ENCODE measurements around the gene CDC42BPA. TPM values are rescaled to one million over a fixed set of nuclear protein-coding genes. Genes with fewer than 3 reads are reported as not detected.

Gene CDC42BPA
- total RNA-seq, 1 experiment from 2014 or later, result 25.2 TPM

DNA sequence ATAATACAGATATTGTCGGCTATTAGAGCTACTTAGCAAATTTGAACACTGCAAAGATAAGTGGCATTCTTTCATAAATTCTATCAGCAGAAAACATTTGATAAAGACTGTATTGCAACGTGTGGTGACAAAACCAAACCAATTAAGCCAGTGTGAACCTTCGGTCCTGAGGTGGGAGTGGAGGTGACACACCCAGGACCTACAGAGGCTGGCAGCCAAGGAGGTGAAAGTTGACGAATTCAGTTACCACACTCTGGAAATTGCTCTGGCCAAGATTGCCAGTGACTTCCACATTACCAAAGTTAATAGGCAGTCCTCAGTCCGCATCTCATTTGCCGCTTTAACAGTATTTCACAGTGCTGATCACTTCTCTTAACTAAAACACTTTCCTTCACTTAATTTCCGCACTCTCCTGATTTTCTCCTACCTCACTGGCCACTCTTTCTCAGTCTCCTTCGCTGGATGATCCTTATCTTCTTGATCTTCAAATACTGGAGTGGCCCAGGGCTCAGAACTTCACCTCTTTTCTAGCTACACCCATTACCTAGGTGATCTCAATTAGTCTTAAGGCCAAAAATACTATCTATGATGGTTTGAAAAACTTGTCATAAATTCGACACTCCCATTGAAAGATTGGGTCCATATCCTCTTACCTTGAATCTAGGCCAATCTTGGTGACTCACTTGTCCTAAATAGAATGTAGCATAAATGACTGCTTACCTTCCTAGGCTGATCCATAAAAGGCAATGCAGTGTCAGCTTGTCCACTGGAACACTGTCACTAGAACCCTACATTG lies 5.1 kb upstream of the CDC42BPA start:
- no peak overlapping the region for H3K27ac Mint-ChIP-seq
- peaks cover 3% of the 10 kb centered on the region for H3K27me3 Mint-ChIP-seq (ENCODE audit: low read depth)
- ATAC-seq (no peak), DNase-seq (ENCODE audit: low spot score) (no peak)
- ChIA-PET CTCF (interaction anchor here (0.6 kb wide), 1 partner anchor 260 kb away, joined by 3 read pairs; no protein-coding TSS in a partner anchor), POLR2A (no interaction called here)
- H3K9me3 Mint-ChIP-seq, result no peaks in the 10 kb centered on the region
- peaks cover 19% of the 10 kb centered on the region for H3K4me1 Mint-ChIP-seq
- TF ChIP-seq SOX15 (CRISPR knock-in tag; IDR thresholded peaks at IDR 0.05) (no peak), GTF2I (CRISPR knock-in tag; conservative IDR thresholded peaks at IDR 0.05) (no peak), IRF2 (CRISPR knock-in tag; IDR thresholded peaks at IDR 0.05; ENCODE audit: borderline replicate concordance, low read depth) (no peak), TEAD4 (CRISPR knock-in tag; IDR thresholded peaks at IDR 0.05) (no peak), ZNF416 (CRISPR knock-in tag; IDR thresholded peaks at IDR 0.05) (no peak), SP1 (CRISPR knock-in tag; conservative IDR thresholded peaks at IDR 0.05) (no peak), NR1H2 (CRISPR knock-in tag; IDR thresholded peaks at IDR 0.05) (no peak), ZNF396 (CRISPR knock-in tag; IDR thresholded peaks at IDR 0.05; ENCODE audit: borderline replicate concordance) (no peak), MYBL2 (CRISPR knock-in tag; IDR thresholded peaks at IDR 0.05) (no peak)
- TF ChIP-seq, protein P1, sequence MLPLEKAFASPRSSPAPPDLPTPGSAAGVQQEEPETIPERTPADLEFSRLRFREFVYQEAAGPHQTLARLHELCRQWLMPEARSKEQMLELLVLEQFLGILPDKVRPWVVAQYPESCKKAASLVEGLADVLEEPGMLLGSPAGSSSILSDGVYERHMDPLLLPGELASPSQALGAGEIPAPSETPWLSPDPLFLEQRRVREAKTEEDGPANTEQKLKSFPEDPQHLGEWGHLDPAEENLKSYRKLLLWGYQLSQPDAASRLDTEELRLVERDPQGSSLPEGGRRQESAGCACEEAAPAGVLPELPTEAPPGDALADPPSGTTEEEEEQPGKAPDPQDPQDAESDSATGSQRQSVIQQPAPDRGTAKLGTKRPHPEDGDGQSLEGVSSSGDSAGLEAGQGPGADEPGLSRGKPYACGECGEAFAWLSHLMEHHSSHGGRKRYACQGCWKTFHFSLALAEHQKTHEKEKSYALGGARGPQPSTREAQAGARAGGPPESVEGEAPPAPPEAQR (CRISPR knock-in tag; IDR thresholded peaks at IDR 0.05), result no peak
- TF ChIP-seq, protein P2, sequence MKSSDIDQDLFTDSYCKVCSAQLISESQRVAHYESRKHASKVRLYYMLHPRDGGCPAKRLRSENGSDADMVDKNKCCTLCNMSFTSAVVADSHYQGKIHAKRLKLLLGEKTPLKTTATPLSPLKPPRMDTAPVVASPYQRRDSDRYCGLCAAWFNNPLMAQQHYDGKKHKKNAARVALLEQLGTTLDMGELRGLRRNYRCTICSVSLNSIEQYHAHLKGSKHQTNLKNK (CRISPR knock-in tag; IDR thresholded peaks at IDR 0.05), result no peak
- TF ChIP-seq, protein P3, sequence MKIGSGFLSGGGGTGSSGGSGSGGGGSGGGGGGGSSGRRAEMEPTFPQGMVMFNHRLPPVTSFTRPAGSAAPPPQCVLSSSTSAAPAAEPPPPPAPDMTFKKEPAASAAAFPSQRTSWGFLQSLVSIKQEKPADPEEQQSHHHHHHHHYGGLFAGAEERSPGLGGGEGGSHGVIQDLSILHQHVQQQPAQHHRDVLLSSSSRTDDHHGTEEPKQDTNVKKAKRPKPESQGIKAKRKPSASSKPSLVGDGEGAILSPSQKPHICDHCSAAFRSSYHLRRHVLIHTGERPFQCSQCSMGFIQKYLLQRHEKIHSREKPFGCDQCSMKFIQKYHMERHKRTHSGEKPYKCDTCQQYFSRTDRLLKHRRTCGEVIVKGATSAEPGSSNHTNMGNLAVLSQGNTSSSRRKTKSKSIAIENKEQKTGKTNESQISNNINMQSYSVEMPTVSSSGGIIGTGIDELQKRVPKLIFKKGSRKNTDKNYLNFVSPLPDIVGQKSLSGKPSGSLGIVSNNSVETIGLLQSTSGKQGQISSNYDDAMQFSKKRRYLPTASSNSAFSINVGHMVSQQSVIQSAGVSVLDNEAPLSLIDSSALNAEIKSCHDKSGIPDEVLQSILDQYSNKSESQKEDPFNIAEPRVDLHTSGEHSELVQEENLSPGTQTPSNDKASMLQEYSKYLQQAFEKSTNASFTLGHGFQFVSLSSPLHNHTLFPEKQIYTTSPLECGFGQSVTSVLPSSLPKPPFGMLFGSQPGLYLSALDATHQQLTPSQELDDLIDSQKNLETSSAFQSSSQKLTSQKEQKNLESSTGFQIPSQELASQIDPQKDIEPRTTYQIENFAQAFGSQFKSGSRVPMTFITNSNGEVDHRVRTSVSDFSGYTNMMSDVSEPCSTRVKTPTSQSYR (CRISPR knock-in tag; IDR thresholded peaks at IDR 0.05), result no peak
- TF ChIP-seq, protein P4, sequence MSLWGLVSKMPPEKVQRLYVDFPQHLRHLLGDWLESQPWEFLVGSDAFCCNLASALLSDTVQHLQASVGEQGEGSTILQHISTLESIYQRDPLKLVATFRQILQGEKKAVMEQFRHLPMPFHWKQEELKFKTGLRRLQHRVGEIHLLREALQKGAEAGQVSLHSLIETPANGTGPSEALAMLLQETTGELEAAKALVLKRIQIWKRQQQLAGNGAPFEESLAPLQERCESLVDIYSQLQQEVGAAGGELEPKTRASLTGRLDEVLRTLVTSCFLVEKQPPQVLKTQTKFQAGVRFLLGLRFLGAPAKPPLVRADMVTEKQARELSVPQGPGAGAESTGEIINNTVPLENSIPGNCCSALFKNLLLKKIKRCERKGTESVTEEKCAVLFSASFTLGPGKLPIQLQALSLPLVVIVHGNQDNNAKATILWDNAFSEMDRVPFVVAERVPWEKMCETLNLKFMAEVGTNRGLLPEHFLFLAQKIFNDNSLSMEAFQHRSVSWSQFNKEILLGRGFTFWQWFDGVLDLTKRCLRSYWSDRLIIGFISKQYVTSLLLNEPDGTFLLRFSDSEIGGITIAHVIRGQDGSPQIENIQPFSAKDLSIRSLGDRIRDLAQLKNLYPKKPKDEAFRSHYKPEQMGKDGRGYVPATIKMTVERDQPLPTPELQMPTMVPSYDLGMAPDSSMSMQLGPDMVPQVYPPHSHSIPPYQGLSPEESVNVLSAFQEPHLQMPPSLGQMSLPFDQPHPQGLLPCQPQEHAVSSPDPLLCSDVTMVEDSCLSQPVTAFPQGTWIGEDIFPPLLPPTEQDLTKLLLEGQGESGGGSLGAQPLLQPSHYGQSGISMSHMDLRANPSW (CRISPR knock-in tag; conservative IDR thresholded peaks at IDR 0.05; ENCODE audit: low read depth), result no peak
- no peak overlapping the region for H3K4me3 Mint-ChIP-seq
- no peaks in the 10 kb centered on the region for H3K36me3 Mint-ChIP-seq

DNA sequence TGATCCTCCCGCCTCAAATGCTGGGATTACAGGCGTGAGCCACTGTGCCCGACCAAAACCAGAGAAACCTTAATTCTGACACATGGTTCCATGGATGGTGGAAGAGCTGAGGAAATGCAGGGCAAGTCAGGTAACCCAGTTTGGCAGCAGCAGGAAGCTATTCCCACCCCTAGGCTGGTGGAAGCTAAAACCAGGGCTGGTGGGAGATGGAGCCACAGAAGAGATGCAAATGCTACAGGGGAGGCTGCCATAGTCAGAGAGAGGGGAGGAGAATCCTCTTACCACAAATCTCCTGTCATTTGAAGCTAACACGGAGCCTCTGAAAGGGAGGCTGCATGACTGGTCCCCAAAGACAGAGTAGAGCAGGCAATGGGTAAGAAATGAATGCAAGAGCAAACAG lies 4.1 kb upstream of the CDC42BPA start:
- CTCF ChIA-PET, result interaction anchor here (1.2 kb wide), 1 partner anchor 80 kb away, joined by 3 read pairs; no protein-coding TSS in a partner anchor
- H3K36me3 Mint-ChIP-seq, result no peaks in the 10 kb centered on the region
- H3K4me3 Mint-ChIP-seq, result no peak overlapping the region
- H3K9me3 Mint-ChIP-seq, result no peaks in the 10 kb centered on the region
- H3K27ac Mint-ChIP-seq, result no peak overlapping the region
- TF ChIP-seq ZNF671 (CRISPR knock-in tag; IDR thresholded peaks at IDR 0.05), result no peak
- no peak for TF ChIP-seq PRRX2 (CRISPR knock-in tag; IDR thresholded peaks at IDR 0.05)
- no peak for TF ChIP-seq CREM (CRISPR knock-in tag; IDR thresholded peaks at IDR 0.05)
- no peak for TF ChIP-seq ZNF416 (CRISPR knock-in tag; IDR thresholded peaks at IDR 0.05)
- TF ChIP-seq, protein P5, sequence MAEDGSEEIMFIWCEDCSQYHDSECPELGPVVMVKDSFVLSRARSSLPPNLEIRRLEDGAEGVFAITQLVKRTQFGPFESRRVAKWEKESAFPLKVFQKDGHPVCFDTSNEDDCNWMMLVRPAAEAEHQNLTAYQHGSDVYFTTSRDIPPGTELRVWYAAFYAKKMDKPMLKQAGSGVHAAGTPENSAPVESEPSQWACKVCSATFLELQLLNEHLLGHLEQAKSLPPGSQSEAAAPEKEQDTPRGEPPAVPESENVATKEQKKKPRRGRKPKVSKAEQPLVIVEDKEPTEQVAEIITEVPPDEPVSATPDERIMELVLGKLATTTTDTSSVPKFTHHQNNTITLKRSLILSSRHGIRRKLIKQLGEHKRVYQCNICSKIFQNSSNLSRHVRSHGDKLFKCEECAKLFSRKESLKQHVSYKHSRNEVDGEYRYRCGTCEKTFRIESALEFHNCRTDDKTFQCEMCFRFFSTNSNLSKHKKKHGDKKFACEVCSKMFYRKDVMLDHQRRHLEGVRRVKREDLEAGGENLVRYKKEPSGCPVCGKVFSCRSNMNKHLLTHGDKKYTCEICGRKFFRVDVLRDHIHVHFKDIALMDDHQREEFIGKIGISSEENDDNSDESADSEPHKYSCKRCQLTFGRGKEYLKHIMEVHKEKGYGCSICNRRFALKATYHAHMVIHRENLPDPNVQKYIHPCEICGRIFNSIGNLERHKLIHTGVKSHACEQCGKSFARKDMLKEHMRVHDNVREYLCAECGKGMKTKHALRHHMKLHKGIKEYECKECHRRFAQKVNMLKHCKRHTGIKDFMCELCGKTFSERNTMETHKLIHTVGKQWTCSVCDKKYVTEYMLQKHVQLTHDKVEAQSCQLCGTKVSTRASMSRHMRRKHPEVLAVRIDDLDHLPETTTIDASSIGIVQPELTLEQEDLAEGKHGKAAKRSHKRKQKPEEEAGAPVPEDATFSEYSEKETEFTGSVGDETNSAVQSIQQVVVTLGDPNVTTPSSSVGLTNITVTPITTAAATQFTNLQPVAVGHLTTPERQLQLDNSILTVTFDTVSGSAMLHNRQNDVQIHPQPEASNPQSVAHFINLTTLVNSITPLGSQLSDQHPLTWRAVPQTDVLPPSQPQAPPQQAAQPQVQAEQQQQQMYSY (CRISPR knock-in tag; IDR thresholded peaks at IDR 0.05), result peak; percentile 89
- no peak for TF ChIP-seq EMX1 (CRISPR knock-in tag; IDR thresholded peaks at IDR 0.05)
- no peak for TF ChIP-seq TCF7 (CRISPR knock-in tag; IDR thresholded peaks at IDR 0.05; ENCODE audit: low read depth)
- TF ChIP-seq FOXK1 (CRISPR knock-in tag; IDR thresholded peaks at IDR 0.05), result no peak
- ATAC-seq, result no peak
- peaks cover 3% of the 10 kb centered on the region for H3K27me3 Mint-ChIP-seq (ENCODE audit: low read depth)
- POLR2A ChIA-PET, result interaction anchor here (0.6 kb wide), 1 partner anchor 30 kb away, joined by 5 read pairs; no protein-coding TSS in a partner anchor
- no peak for DNase-seq (ENCODE audit: low spot score)
- H3K4me1 Mint-ChIP-seq, result peaks cover 15% of the 10 kb centered on the region
